ENCODE results near the gene TNC. TPM values are rescaled to one million over a fixed set of nuclear protein-coding genes. Genes with fewer than 3 reads are reported as not detected.

The TNC gene
- total RNA-seq, 3 donors from 2014 or later (not counting 1 experiment from before 2014, with no cell fraction given): not detected

GRCh38 chr9:115084709-115085108 lies 33.2 kb downstream of the TNC start:
- H3K4me1 Mint-ChIP-seq: no peaks in the 10 kb centered on the region
- no peaks in the 10 kb centered on the region for H3K27me3 ChIP-seq (ENCODE audit: control insufficient read depth, insufficient read depth, low read length)
- ATAC-seq (no peak), DNase-seq (no peak)
- no peaks in the 10 kb centered on the region for H3K9me3 ChIP-seq (ENCODE audit: control insufficient read depth, insufficient read depth, low read length)
- no peaks in the 10 kb centered on the region for H3K36me3 ChIP-seq (ENCODE audit: control insufficient read depth, insufficient read depth, low read length)
- 60% methylated on average over 1 of the region's 3 CpGs for WGBS (ENCODE audit: insufficient coverage)
- H3K36me3 Mint-ChIP-seq: no peaks in the 10 kb centered on the region
- no peak overlapping the region for H3K4me3 Mint-ChIP-seq
- no peak overlapping the region for H3K4me3 ChIP-seq (ENCODE audit: low read length)
- H3K27ac Mint-ChIP-seq: no peak overlapping the region
- intact Hi-C loops (cut with micrococcal nuclease): no loop called here
- H3K4me1 ChIP-seq (ENCODE audit: control insufficient read depth, insufficient read depth, low read length): no peaks in the 10 kb centered on the region
- peaks cover 3 to 9% of the 10 kb centered on the region in 2 donors for H3K27me3 Mint-ChIP-seq (ENCODE audit: low read depth in 2 of 2)
- H3K27ac ChIP-seq (ENCODE audit: low read length): no peak overlapping the region
- no peaks in the 10 kb centered on the region for H3K9me3 Mint-ChIP-seq
- TF ChIP-seq CTCF (IDR thresholded peaks at IDR 0.05): no peak

- no peaks in the 10 kb centered on the region for H3K36me3 Mint-ChIP-seq
- DNase-seq (no peak), ATAC-seq (no peak)
- no peaks in the 10 kb centered on the region for H3K4me1 Mint-ChIP-seq
- no peak for TF ChIP-seq CTCF (IDR thresholded peaks at IDR 0.05)
- no peaks in the 10 kb centered on the region for H3K9me3 Mint-ChIP-seq
- Histone ChIP-seq H3K9me3 (ENCODE audit: control insufficient read depth, insufficient read depth, low read length) (no peaks in the 10 kb centered on the region), H3K4me3 (ENCODE audit: low read length) (no peak overlapping the region), H3K36me3 (ENCODE audit: control insufficient read depth, insufficient read depth, low read length) (no peaks in the 10 kb centered on the region), H3K27ac (ENCODE audit: low read length) (no peak overlapping the region), H3K27me3 (ENCODE audit: control insufficient read depth, insufficient read depth, low read length) (no peaks in the 10 kb centered on the region), H3K4me1 (ENCODE audit: control insufficient read depth, insufficient read depth, low read length) (no peaks in the 10 kb centered on the region)
- WGBS (ENCODE audit: insufficient coverage): 90% methylated on average over 12 of the region's 12 CpGs
- no peak overlapping the region for H3K27ac Mint-ChIP-seq
- intact Hi-C loops (cut with micrococcal nuclease): no loop called here
- H3K27me3 Mint-ChIP-seq (ENCODE audit: low read depth in 2 of 2): peaks cover 2 to 12% of the 10 kb centered on the region in 2 donors
- H3K4me3 Mint-ChIP-seq: no peak overlapping the region
Observed at GRCh38 chr9:115084157-115084556, 33.8 kb downstream of the TNC start.

- Histone ChIP-seq H3K36me3 (ENCODE audit: control insufficient read depth, insufficient read depth, low read length) (no peaks in the 10 kb centered on the region), H3K9me3 (ENCODE audit: control insufficient read depth, insufficient read depth, low read length) (no peaks in the 10 kb centered on the region), H3K27me3 (ENCODE audit: control insufficient read depth, insufficient read depth, low read length) (no peaks in the 10 kb centered on the region), H3K27ac (ENCODE audit: low read length) (no peak overlapping the region), H3K4me1 (ENCODE audit: control insufficient read depth, insufficient read depth, low read length) (no peaks in the 10 kb centered on the region), H3K4me3 (ENCODE audit: low read length) (no peak overlapping the region)
- no peaks in the 10 kb centered on the region for H3K4me1 Mint-ChIP-seq
- H3K36me3 Mint-ChIP-seq: no peaks in the 10 kb centered on the region
- no peak for ATAC-seq
- H3K4me3 Mint-ChIP-seq: no peak overlapping the region
- 93% methylated on average over 3 of the region's 3 CpGs for WGBS (ENCODE audit: insufficient coverage)
- H3K9me3 Mint-ChIP-seq: no peaks in the 10 kb centered on the region
- H3K27ac Mint-ChIP-seq: no peak overlapping the region
- intact Hi-C loops (cut with micrococcal nuclease): no loop called here
- TF ChIP-seq CTCF (IDR thresholded peaks at IDR 0.05): no peak
- H3K27me3 Mint-ChIP-seq (ENCODE audit: low read depth in 2 of 2): peaks cover 0 to 9% of the 10 kb centered on the region in 2 donors
- no peak for DNase-seq
Observed at GRCh38 chr9:115080242-115080641, 37.7 kb downstream of the TNC start.

- no peaks in the 10 kb centered on the region for H3K4me1 ChIP-seq (ENCODE audit: control insufficient read depth, insufficient read depth, low read length)
- no peak overlapping the region for H3K27ac Mint-ChIP-seq
Observed at GRCh38 chr9:115079156-115079555, 38.8 kb downstream of the TNC start.

More at GRCh38 chr9:115079156-115079555, 38.8 kb downstream of the TNC start:
- H3K27me3 ChIP-seq (ENCODE audit: control insufficient read depth, insufficient read depth, low read length): no peaks in the 10 kb centered on the region
- no peak for DNase-seq
- no peaks in the 10 kb centered on the region for H3K9me3 ChIP-seq (ENCODE audit: control insufficient read depth, insufficient read depth, low read length)
- Mint-ChIP-seq H3K27me3 (ENCODE audit: low read depth in 2 of 2) (peaks cover 3 to 9% of the 10 kb centered on the region in 2 donors), H3K4me3 (no peak overlapping the region), H3K36me3 (no peaks in the 10 kb centered on the region), H3K4me1 (no peaks in the 10 kb centered on the region), H3K9me3 (no peaks in the 10 kb centered on the region)
- 84% methylated on average over 3 of the region's 3 CpGs for WGBS (ENCODE audit: insufficient coverage)
- H3K36me3 ChIP-seq (ENCODE audit: control insufficient read depth, insufficient read depth, low read length): no peaks in the 10 kb centered on the region
- no peak for TF ChIP-seq CTCF (IDR thresholded peaks at IDR 0.05)
- no peak overlapping the region for H3K4me3 ChIP-seq (ENCODE audit: low read length)
- ATAC-seq: no peak
- H3K27ac ChIP-seq (ENCODE audit: low read length): no peak overlapping the region
- intact Hi-C loops (cut with micrococcal nuclease): no loop called here
